HepG2 (cell line): ENCODE data around the gene ADSS1. TPM values are rescaled to one million over a fixed set of nuclear protein-coding genes. Genes with fewer than 3 reads are reported as not detected.

Experiments used
- AGO1 ChIP-seq: fragments of 200-400 bp; formaldehyde crosslinking; IDR thresholded peaks from 2 replicates; pipeline ENCODE4 v1.6.1; 2017; ENCODE audit warnings: mild to moderate bottlenecking, low read depth, low read length, moderate library complexity; ENCODE audit not compliant: poor library complexity, severe bottlenecking
- ARHGAP35 ChIP-seq: sonication (generic); formaldehyde crosslinking; IDR thresholded peaks from 2 replicates; pipeline ENCODE4 v1.9.0; 2022; ENCODE audit warnings: mild to moderate bottlenecking, inconsistent platforms, moderate library complexity, missing genetic modification reagents, borderline replicate concordance
- MIER2 ChIP-seq: IDR thresholded peaks from 2 replicates; pipeline ENCODE4 v1.6.1; 2016; ENCODE audit warnings: missing biosample characterization, missing genetic modification reagents
- PAX8 ChIP-seq: sonication (generic); formaldehyde crosslinking; IDR thresholded peaks from 2 replicates; pipeline ENCODE4 v1.8.0; 2022; ENCODE audit warnings: mild to moderate bottlenecking, missing genetic modification reagents, borderline replicate concordance
- RNF219 ChIP-seq: sonication (generic); formaldehyde crosslinking; IDR thresholded peaks from 2 replicates; pipeline ENCODE4 v1.5.0; 2020; ENCODE audit warnings: mild to moderate bottlenecking, missing genetic modification reagents
- ZNF510 ChIP-seq: sonication (generic); formaldehyde crosslinking; IDR thresholded peaks from 2 replicates; pipeline ENCODE4 v1.4.0; 2020; ENCODE audit warnings: low read depth, mild to moderate bottlenecking, missing genetic modification reagents
- ZNF567 ChIP-seq: sonication (generic); formaldehyde crosslinking; IDR thresholded peaks from 2 replicates; pipeline ENCODE4 v1.8.1; 2023; ENCODE audit warnings: mild to moderate bottlenecking, missing genetic modification reagents, borderline replicate concordance
- polyA plus RNA-seq, 8 experiments: library from polyadenylated mRNA; depleted of rRNA in 3 of 8; stranded (reverse) in 7 of 8; unstranded in 1 of 8; fragments of >200 nt; fragmentation: Illumina TruSeq in 4 of 8; extraction: Trizol in 4 of 8; gene quantifications; 2 replicates each; pipeline versions ENCODE4 v1.2.1 to v1.2.3, GENCODE V29; 2011 to 2016; ENCODE audit warnings: low read depth in 4 of 8, missing spikeins in 1 of 8, mixed read lengths in 1 of 8; ENCODE audit not compliant: insufficient read depth in 1 of 8
- total RNA-seq, 5 experiments: library from RNA; depleted of rRNA; stranded (reverse); fragments of >200 nt; fragmentation: Illumina TruSeq; extraction: Trizol; gene quantifications; 2 replicates each; pipeline ENCODE4 v1.2.3, GENCODE V29; 2016; ENCODE audit warnings: low read depth in 1 of 5
- TF ChIP-seq, protein P1 (sequence below): sonication (generic); formaldehyde crosslinking; IDR thresholded peaks from 2 replicates; pipeline ENCODE4 v1.5.1; 2020; ENCODE audit warnings: mild to moderate bottlenecking, missing genetic modification reagents, moderate library complexity

Gene ADSS1
- total and polyA plus RNA-seq, 2 of the 13 experiments (the other 11 are each of a cell fraction or from before 2014, with no cell fraction given) = 1.0 to 36.7 TPM

DNA sequence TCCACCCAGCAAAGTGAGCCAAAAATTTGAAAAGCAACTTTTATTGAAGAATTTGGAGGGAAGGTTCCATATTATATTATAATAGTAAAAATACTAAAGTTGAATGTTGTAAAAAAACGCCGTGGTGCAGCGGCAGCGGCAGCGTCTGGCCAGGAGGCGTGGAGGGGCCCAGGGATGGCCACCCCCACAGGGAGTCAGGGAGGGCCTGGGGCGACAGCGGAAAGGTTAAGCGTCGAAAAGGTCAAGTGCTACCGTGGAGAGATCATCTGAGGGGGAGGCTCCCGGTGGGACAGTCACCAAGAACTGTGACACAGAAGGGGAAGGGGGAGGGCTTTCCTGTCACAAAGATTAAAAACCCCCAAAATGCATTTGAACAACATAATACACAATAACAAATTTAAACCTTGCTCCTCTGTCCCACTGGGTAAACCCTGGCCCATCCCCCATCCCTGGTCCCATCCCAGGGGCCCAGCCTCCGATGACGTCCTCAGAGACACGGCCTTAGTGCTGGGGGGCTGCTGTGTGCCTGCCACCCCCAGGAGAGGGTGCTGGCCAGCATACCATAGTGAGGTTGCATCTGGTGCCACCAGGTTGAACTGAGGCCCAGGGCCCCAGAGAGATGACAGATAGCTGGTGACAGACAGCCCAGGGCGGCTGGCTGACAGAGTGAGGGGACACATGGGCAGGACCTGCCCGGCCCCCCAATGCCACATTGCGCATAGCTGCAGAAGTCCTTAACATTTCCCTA, 45.5 kb downstream of the ADSS1 start (continued):
- TF ChIP-seq, protein P1, sequence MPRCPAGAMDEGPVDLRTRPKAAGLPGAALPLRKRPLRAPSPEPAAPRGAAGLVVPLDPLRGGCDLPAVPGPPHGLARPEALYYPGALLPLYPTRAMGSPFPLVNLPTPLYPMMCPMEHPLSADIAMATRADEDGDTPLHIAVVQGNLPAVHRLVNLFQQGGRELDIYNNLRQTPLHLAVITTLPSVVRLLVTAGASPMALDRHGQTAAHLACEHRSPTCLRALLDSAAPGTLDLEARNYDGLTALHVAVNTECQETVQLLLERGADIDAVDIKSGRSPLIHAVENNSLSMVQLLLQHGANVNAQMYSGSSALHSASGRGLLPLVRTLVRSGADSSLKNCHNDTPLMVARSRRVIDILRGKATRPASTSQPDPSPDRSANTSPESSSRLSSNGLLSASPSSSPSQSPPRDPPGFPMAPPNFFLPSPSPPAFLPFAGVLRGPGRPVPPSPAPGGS (CRISPR knock-in tag) = no peak
- TF ChIP-seq ZNF567 (CRISPR knock-in tag) (no peak), ARHGAP35 (no peak), RNF219 (no peak), AGO1 (peak; percentile 91), MIER2 (CRISPR knock-in tag) (no peak), ZNF510 (CRISPR knock-in tag) (no peak), PAX8 (no peak)
